ENCODE results near the gene GNB1L.

Gene GNB1L

GRCh38 chr22:19821523-19822300 is 33.0 kb downstream of the GNB1L start:
- Histone ChIP-seq H3K36me3 (replicated peaks; ENCODE audit: low read depth, low read length) (no peaks in the 10 kb centered on the region), H3K27me3 (ENCODE audit: low read depth, low read length) (no peaks in the 10 kb centered on the region), H3K9ac (ENCODE audit: low read length) (no peak overlapping the region), H3K79me2 (ENCODE audit: low read length) (no peaks in the 10 kb centered on the region), H3K27ac (ENCODE audit: low read length) (no peak overlapping the region), H3K4me2 (ENCODE audit: low read length) (no peak overlapping the region), H4K20me1 (ENCODE audit: insufficient read depth, low read length) (no peaks in the 10 kb centered on the region; the same call in 1 of the 2 replicates), H3K9me3 (ENCODE audit: insufficient read depth, low read length) (no peaks in the 10 kb centered on the region), H3K4me3 (ENCODE audit: low read length) (no peak overlapping the region), H3K4me1 (ENCODE audit: low read length) (no peaks in the 10 kb centered on the region), H2AFZ (ENCODE audit: low read depth, low read length) (no peak overlapping the region)
- TF ChIP-seq EZH2phosphoT487 (IDR thresholded peaks at IDR 0.05; ENCODE audit: low read depth): no peak
- no peak for TF ChIP-seq CTCF (IDR thresholded peaks at IDR 0.05; ENCODE audit: low read depth, low read length)

DNA sequence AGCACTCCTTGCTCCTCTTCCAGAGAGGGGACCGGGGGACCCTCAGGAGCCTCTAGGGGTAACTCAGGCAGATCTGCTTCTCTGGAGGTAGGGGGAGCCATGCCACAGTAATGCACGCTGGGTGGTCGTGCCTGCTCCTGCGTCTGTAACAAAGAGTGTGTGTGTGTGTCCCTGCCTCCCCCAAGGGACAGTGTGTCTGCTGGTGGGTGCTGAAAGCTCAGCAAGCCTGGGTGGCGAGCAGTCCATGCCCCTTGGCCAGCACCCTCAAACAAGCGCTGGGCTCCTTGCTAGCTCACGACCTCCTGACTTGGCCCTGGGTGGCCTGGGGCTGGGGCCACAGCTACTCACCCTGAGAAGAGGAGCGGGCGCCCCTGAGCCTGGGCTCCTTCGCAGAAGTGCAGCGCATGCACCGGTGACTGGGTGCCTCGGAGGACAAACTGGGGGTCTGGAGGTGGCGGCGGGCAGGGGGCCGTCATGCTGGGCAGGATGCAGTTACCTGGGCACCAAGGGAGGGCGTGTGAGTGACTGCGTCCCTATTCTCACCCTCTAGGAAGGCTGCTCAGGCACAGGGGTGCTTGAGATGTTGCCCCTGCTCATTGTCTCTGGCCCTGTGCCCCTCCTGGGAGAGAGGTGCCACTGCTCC is 33.7 kb downstream of the GNB1L start:
- H3K9ac ChIP-seq (ENCODE audit: low read length): no peak overlapping the region
- no peak overlapping the region for H3K27ac ChIP-seq (ENCODE audit: low read length)
- H3K27me3 ChIP-seq (ENCODE audit: low read depth, low read length): no peaks in the 10 kb centered on the region
- H3K4me3 ChIP-seq (ENCODE audit: low read length): no peak overlapping the region
- no peak overlapping the region for H3K4me2 ChIP-seq (ENCODE audit: low read length)
- TF ChIP-seq CTCF (IDR thresholded peaks at IDR 0.05; ENCODE audit: low read depth, low read length): peak; percentile 8; the same call in 1 of the 2 replicates
- TF ChIP-seq EZH2phosphoT487 (IDR thresholded peaks at IDR 0.05; ENCODE audit: low read depth): no peak
- no peaks in the 10 kb centered on the region for H3K4me1 ChIP-seq (ENCODE audit: low read length)
- no peak overlapping the region for H2AFZ ChIP-seq (ENCODE audit: low read depth, low read length)
- H4K20me1 ChIP-seq (ENCODE audit: insufficient read depth, low read length): no peaks in the 10 kb centered on the region; the same call in 1 of the 2 replicates
- no peaks in the 10 kb centered on the region for H3K9me3 ChIP-seq (ENCODE audit: insufficient read depth, low read length)
- H3K79me2 ChIP-seq (ENCODE audit: low read length): no peaks in the 10 kb centered on the region
- no peaks in the 10 kb centered on the region for H3K36me3 ChIP-seq (replicated peaks; ENCODE audit: low read depth, low read length)

- Histone ChIP-seq H3K9ac (ENCODE audit: low read length) (no peak overlapping the region), H2AFZ (ENCODE audit: low read depth, low read length) (no peak overlapping the region), H3K9me3 (ENCODE audit: insufficient read depth, low read length) (no peaks in the 10 kb centered on the region), H3K4me3 (ENCODE audit: low read length) (no peak overlapping the region), H3K27ac (ENCODE audit: low read length) (no peak overlapping the region), H3K27me3 (ENCODE audit: low read depth, low read length) (no peaks in the 10 kb centered on the region), H3K36me3 (replicated peaks; ENCODE audit: low read depth, low read length) (no peaks in the 10 kb centered on the region), H3K4me1 (ENCODE audit: low read length) (no peaks in the 10 kb centered on the region), H3K4me2 (ENCODE audit: low read length) (no peak overlapping the region), H3K79me2 (ENCODE audit: low read length) (no peaks in the 10 kb centered on the region), H4K20me1 (ENCODE audit: insufficient read depth, low read length) (no peaks in the 10 kb centered on the region; the same call in 1 of the 2 replicates)
- TF ChIP-seq CTCF (IDR thresholded peaks at IDR 0.05; ENCODE audit: low read depth, low read length) (no peak), EZH2phosphoT487 (IDR thresholded peaks at IDR 0.05; ENCODE audit: low read depth) (no peak)
Observed at GRCh38 chr22:19819911-19820879, 34.5 kb downstream of the GNB1L start.
